Activated CD4-positive, alpha-beta T cell treated with anti-CD3 and anti-CD28 coated beads, Interleukin-2, amount 50 U/mL, for 4 hours (primary cell): ENCODE measurements around the gene TMTC3.

Source experiments
- DNase-seq, 2 experiments: peaks; one replicate each; pipeline ENCODE4 v3.0.0-alpha.2; 2020

The TMTC3 gene

DNA sequence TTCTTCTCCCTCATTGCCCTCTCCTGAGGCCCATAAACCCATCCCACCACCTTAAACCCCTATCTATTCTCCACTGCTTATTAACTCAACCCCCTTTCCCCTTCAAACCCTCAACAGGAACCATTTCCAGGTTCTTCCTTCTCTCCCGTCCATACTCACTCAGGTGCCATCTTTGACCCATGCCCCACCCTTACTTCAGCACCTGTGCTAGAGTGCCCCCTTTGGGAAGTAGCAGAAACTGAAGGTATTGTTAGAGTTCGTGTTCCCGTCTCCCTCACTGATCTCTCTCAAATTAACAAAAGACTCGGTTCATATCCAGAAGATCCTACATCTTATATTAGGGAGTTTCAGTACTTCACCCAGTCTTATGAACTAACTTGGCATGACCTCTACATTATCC, 86.6 kb downstream of the TMTC3 start:
- no peak for DNase-seq

DNA sequence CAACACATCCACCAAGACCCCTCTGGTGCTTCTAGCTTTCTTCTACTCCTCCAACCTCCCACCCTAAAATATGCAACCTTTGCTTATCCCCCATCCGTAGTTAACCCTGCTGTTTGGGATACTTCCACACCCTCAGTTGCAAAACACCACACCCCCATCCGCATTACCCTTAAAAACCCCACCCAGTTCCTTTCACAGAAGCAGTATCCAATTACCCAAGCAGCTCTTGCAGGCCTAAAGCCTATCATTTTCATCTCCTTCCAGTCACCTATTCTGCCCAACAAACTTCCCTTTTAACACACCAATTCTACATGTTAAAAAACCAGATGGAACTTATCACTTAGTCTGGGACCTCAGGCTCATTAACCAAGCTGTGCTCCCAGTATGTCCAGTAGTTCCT, 88.2 kb downstream of the TMTC3 start:
- DNase-seq: no peak

DNA sequence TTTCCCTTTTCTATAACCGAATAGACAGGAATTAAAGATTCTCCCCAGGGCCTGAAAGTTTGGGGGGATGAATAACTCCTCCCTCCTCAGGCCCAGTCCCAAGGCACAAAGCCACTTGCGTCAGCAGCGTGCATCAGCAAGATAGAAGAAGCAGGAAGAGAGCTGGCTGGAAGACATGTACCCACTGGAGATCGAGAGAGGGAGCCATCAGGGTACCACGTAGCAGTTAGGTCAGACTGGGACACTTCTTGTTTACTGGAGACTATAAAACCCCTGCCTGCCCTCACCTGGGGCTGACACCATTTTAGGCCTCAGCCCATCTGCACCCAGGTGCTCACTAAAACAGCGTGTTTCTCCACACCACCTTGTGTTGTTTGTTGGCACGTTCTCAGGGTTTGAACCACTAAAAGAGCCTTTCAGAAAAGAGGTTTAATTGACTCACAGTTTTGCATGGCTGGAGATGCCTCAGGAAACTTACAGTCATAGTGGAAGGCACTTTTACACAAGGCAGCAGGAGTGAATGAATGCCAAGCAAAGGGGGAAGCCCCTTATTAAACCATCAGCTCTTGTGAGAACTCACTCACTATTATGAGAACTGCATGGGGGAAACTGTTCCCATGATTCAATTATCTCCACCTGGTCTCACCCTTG, 93.2 kb downstream of the TMTC3 start:
- no peak for DNase-seq

DNA sequence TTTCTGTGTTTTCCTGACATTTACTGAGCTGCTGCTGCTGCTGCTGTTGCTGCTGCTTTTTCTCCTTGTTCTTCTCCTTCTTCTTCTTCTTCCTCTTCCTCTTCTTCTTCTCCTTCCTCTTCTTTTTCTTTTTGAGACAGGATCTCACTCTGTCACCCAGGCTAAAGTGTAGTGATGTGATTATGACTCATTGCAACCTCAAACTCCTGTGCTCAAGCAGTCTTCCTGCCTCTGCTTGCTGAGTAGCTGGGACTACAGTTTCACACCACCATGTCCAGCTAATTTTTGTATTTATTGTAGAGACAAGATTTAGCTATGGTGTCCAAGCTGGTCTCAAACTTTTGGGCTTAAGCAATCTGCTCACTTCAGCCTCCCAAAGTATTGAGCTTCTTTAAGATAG, 95.8 kb downstream of the TMTC3 start:
- no peak for DNase-seq

DNA sequence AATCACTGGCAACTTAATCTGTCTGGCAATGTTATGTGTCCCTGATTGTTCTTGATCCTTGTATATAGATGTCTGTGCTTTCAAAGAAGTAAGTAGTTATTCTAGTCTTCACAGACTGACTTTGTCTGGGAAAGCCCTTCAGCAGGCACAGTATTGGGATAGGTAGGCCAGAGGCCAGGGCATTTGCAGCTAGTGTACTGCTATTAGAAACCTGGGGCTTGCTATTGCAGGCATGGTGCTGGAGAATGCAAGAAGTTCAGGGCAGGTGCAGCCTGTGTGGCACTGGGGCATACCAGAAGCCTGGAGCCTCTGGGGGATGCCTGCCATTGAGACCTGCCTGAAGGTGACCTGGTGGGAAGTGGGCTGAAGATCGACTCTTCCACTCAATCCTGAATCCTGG, 96.3 kb downstream of the TMTC3 start:
- DNase-seq: no peak

DNA sequence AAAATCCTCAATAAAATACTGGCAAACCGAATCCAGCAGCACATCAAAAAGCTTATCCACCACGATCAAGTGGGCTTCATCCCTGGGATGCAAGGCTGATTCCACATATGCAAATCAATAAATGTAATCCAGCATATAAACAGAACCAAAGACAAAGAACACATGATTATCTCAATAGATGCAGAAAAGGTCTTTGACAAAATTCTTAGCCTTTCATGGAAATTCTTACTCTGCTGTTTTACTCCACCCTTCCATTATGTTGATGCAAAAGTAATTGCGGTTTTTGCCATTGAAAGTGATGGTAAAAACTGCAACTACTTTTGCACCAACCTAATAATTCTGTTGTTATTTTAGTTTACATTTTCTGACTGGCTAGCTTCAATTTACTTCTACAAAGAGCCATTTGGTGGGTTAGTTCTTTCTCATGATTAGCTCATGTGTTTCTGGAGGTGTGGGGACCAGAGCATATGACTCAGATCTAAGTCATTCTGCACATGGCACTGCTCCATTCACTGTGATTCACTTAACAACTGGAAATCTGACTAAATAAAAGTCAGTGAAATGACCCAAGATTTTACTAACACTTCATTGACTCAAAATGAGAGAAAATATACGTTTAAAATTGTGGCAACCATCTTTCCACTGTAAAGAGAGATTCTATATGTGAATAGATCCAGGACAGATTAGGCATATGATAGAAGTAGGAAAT, 99.9 kb downstream of the TMTC3 start:
- no peak for DNase-seq

DNA sequence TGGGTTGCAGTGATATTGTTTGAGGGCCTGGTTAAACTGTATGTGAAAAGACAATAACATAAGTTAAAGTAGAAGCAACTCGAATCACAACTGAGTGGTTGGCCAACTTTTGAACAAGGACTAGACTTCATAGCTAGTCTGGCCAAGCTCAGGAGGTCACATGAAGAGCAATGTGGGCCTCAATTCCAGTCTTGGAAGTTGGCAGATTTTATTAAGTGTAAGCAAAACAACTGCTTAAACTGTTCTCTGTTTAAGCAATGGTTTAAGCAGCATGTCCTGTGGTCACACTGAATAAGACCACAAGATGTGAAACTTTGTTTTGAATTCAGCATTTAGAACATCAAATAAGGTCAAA, 100.4 kb downstream of the TMTC3 start:
- no peak for DNase-seq

- no peak for DNase-seq
Observed at GRCh38 chr12:88242939-88243338, 100.8 kb downstream of the TMTC3 start.

DNA sequence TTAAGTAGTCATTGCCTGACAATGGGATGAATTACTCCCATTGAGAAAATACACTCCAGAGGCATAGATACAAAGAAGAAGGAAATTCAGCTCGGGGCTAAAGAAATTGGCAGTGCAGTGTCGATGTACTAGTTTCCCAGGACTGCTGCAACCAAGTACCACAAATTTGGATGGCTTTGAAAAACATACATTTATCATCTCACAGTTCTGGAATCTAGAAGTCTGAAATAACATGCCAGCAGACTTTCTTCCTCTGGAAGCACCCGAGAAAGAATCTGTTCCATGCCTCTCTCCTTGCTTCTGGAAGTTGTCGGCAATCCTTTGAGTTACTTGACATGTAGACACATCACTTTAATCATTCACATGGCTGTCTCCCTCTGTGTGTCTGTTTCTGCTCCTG, 101.9 kb downstream of the TMTC3 start:
- no peak for DNase-seq

GRCh38 chr12:88245905-88246304, 103.8 kb downstream of the TMTC3 start:
- DNase-seq: no peak

- DNase-seq: no peak
Observed at GRCh38 chr12:88247241-88247643, 105.1 kb downstream of the TMTC3 start.

- DNase-seq: no peak
Observed at GRCh38 chr12:88248606-88249005, 106.5 kb downstream of the TMTC3 start.
